Measurements from ENCODE around the gene HIGD1B. TPM values are rescaled to one million over a fixed set of nuclear protein-coding genes. Genes with fewer than 3 reads are reported as not detected.

The HIGD1B gene
- total RNA-seq, 2 experiments from 2014 or later: not detected

GRCh38 chr17:44880062-44880461 is 32.4 kb downstream of the HIGD1B start:
- H3K9me3 Mint-ChIP-seq (ENCODE audit: insufficient read depth): no peaks in the 10 kb centered on the region
- no peak overlapping the region for H3K4me3 Mint-ChIP-seq
- H3K27me3 Mint-ChIP-seq (ENCODE audit: low read depth): no peaks in the 10 kb centered on the region
- no peak overlapping the region for H3K27ac Mint-ChIP-seq
- H3K36me3 Mint-ChIP-seq (ENCODE audit: low read depth): peaks cover 57% of the 10 kb centered on the region
- DNase-seq (no peak), ATAC-seq (no peak)
- H3K4me1 Mint-ChIP-seq (ENCODE audit: low read depth): no peaks in the 10 kb centered on the region
- ChIA-PET CTCF (interaction anchor here (1.6 to 5.9 kb wide), 3 partner anchors 10 to 18 kb away, joined by 5 to 33 read pairs (median 14); no protein-coding TSS in a partner anchor), POLR2A (no interaction called here)

DNA sequence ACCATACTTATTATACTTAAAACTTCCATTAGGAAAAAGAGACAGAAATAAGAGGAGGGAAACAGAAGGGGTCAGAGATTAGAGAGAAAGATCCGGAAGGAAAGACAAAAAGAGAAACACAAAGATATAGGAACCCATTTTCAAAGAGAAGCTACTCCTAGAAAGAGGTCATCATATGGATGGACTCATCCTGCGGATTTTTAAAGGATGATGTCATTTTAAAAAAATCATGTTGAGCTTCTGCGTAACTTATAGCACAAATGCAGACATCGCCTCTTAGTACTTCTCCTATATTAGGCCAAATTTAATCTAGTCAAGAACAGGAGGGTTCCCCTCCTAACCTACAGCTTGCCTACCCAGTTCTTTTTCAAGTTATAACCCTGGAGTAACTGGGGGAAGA is 33.5 kb downstream of the HIGD1B start:
- Mint-ChIP-seq H3K36me3 (ENCODE audit: low read depth) (peaks cover 55% of the 10 kb centered on the region), H3K27me3 (ENCODE audit: low read depth) (no peaks in the 10 kb centered on the region), H3K4me3 (no peak overlapping the region), H3K27ac (no peak overlapping the region), H3K4me1 (ENCODE audit: low read depth) (no peaks in the 10 kb centered on the region), H3K9me3 (ENCODE audit: insufficient read depth) (no peaks in the 10 kb centered on the region)
- ChIA-PET CTCF (interaction anchor here (0.7 to 5.9 kb wide), 5 partner anchors 13 to 107 kb away, joined by 3 to 33 read pairs (median 3); no protein-coding TSS in a partner anchor), POLR2A (no interaction called here)
- ATAC-seq: no peak
- DNase-seq: no peak

- Mint-ChIP-seq H3K9me3 (ENCODE audit: insufficient read depth) (no peaks in the 10 kb centered on the region), H3K4me1 (ENCODE audit: low read depth) (no peaks in the 10 kb centered on the region), H3K27me3 (ENCODE audit: low read depth) (no peaks in the 10 kb centered on the region), H3K27ac (no peak overlapping the region), H3K4me3 (no peak overlapping the region), H3K36me3 (ENCODE audit: low read depth) (peaks cover 42% of the 10 kb centered on the region)
- DNase-seq (no peak), ATAC-seq (no peak)
- CTCF ChIA-PET: interaction anchor here (1.0 to 5.9 kb wide), 3 partner anchors 19 to 137 kb away, joined by 3 to 33 read pairs (median 3); no protein-coding TSS in a partner anchor
- POLR2A ChIA-PET: no interaction called here
These were observed 37.3 kb downstream of the HIGD1B start for GRCh38 chr17:44884941-44885340.

DNA sequence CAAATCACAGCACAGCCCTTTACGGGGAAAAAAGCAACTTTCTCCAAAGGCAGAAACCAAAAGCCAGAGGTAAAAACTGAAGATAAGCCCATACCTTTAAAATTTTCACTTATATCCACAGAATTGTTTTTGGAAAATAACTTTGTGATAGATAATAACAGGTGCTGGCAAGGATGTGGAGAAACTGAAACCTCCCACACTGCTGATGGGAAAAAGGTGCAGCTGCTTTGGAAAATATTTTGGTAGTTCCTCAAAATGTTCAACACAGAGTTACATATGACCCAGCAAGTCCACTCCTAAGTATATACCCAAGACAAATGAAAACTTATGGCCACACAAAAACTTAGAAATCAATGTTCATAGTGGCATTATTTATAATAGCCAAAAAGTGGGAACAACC is 39.3 kb downstream of the HIGD1B start:
- ChIA-PET POLR2A (no interaction called here), CTCF (interaction anchor here (2.8 kb wide), 1 partner anchor 9 kb away, joined by 12 read pairs; no protein-coding TSS in a partner anchor)
- no peaks in the 10 kb centered on the region for H3K9me3 Mint-ChIP-seq (ENCODE audit: insufficient read depth)
- H3K36me3 Mint-ChIP-seq (ENCODE audit: low read depth): peaks cover 42% of the 10 kb centered on the region
- no peaks in the 10 kb centered on the region for H3K27me3 Mint-ChIP-seq (ENCODE audit: low read depth)
- peaks cover 4% of the 10 kb centered on the region for H3K4me1 Mint-ChIP-seq (ENCODE audit: low read depth)
- DNase-seq (no peak), ATAC-seq (no peak)
- H3K4me3 Mint-ChIP-seq: no peak overlapping the region
- H3K27ac Mint-ChIP-seq: no peak overlapping the region

DNA sequence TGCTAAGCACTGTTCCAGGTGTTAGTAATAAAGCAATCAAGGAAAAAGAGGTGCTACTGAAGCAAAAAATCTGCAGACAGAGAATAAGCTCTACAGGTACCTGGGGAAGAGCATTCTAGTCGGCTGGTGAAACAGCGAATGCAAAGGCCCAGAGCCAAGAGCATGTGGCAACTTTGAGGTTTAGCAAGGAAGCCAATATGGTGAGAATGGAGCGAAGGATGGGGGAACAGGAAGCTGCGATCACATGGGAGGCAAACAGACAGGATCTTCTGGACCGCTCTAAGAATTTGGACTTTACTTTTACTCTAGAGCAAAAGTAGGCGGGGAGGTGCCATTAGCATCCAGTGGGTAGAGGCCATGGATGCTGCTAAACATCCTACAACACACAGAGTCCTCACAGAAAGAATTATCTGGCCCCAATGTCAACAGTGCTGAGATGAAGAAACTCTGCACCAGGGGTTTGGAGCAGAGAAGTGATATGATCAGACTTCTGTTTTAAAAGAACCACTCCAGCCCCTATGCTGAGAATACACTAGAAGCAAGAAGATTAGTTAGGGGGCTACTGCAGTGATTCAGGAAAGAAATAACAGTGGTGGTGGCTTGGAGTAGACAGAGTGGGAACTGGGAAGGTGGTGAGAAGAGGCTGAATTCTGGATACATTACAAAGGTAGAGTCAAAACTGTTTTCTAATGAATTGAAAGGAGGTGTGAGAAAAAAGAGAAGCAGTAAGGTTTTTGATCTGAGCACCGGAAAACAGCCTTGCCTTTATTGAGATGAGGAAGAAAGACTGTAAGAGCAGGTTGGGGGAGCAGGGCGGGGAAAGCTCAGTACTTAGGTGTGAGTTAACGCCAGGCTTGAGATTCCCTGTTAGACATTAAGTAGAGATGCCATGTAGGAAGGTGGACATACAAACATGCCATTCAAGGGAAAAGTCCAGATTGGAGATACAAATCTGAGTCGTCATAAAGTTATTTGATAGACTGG is 40.6 kb downstream of the HIGD1B start:
- Mint-ChIP-seq H3K36me3 (ENCODE audit: low read depth) (peaks cover 33% of the 10 kb centered on the region), H3K9me3 (ENCODE audit: insufficient read depth) (no peaks in the 10 kb centered on the region), H3K27me3 (ENCODE audit: low read depth) (no peaks in the 10 kb centered on the region), H3K4me3 (no peak overlapping the region), H3K27ac (no peak overlapping the region), H3K4me1 (ENCODE audit: low read depth) (peaks cover 4% of the 10 kb centered on the region)
- peak; percentile 52 for DNase-seq
- peak; percentile 80 for ATAC-seq
- ChIA-PET POLR2A (interaction anchor here (1.4 kb wide), 1 partner anchor 11 kb away, joined by 8 read pairs; the partner anchor contains the start of gene EFTUD2), CTCF (interaction anchor here (1.4 to 2.8 kb wide), 3 partner anchors 10 to 247 kb away, joined by 3 to 12 read pairs (median 3); partner anchors contain the start of gene ACBD4)

GRCh38 chr17:44889003-44889402 is 41.3 kb downstream of the HIGD1B start:
- Mint-ChIP-seq H3K4me3 (no peak overlapping the region), H3K9me3 (ENCODE audit: insufficient read depth) (no peaks in the 10 kb centered on the region), H3K4me1 (ENCODE audit: low read depth) (peaks cover 4% of the 10 kb centered on the region), H3K27me3 (ENCODE audit: low read depth) (no peaks in the 10 kb centered on the region), H3K27ac (no peak overlapping the region), H3K36me3 (ENCODE audit: low read depth) (peaks cover 30% of the 10 kb centered on the region)
- CTCF ChIA-PET: interaction anchor here (0.9 to 1.4 kb wide), 5 partner anchors 9 to 246 kb away, joined by 3 to 5 read pairs (median 3); partner anchors contain the start of gene ACBD4
- ATAC-seq: no peak
- POLR2A ChIA-PET: interaction anchor here (1.4 kb wide), 1 partner anchor 10 kb away, joined by 8 read pairs; the partner anchor contains the start of gene EFTUD2
- DNase-seq: no peak

GRCh38 chr17:44892250-44892649 is 44.6 kb downstream of the HIGD1B start:
- ChIA-PET CTCF (interaction anchor here (0.9 to 2.9 kb wide), 4 partner anchors 13 to 243 kb away, joined by 3 to 12 read pairs (median 3); partner anchors contain the start of gene ACBD4), POLR2A (no interaction called here)
- ATAC-seq (no peak), DNase-seq (no peak)
- Mint-ChIP-seq H3K27me3 (ENCODE audit: low read depth) (no peaks in the 10 kb centered on the region), H3K4me1 (ENCODE audit: low read depth) (peaks cover 14% of the 10 kb centered on the region), H3K4me3 (no peak overlapping the region), H3K36me3 (ENCODE audit: low read depth) (peaks cover 24% of the 10 kb centered on the region), H3K9me3 (ENCODE audit: insufficient read depth) (no peaks in the 10 kb centered on the region), H3K27ac (no peak overlapping the region)

- no peaks in the 10 kb centered on the region for H3K27me3 Mint-ChIP-seq (ENCODE audit: low read depth)
- no peak for DNase-seq
- H3K4me1 Mint-ChIP-seq (ENCODE audit: low read depth): peaks cover 23% of the 10 kb centered on the region
- ChIA-PET CTCF (interaction anchor here (0.8 to 2.9 kb wide), 7 partner anchors 14 to 241 kb away, joined by 3 to 12 read pairs (median 4); partner anchors contain the start of gene ACBD4), POLR2A (no interaction called here)
- ATAC-seq: no peak
- H3K9me3 Mint-ChIP-seq (ENCODE audit: insufficient read depth): no peaks in the 10 kb centered on the region
- H3K36me3 Mint-ChIP-seq (ENCODE audit: low read depth): peaks cover 30% of the 10 kb centered on the region
- H3K27ac Mint-ChIP-seq: no peak overlapping the region
- H3K4me3 Mint-ChIP-seq: no peak overlapping the region
These were observed 47.0 kb downstream of the HIGD1B start for GRCh38 chr17:44894642-44895041.

DNA sequence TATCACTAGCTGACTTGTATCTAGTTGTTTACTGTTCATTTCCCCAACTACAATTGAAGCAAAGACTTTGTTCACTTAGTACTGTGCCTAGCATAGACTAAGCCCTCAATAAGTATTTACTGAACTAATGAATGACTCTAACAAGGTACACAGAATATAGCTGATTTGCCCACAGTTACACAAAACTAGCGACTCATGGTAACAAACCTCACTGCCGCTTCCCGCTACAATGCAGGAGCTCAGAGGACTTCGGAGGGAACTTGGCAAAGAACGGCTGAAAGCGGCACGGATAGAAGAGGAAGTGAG is 51.0 kb downstream of the HIGD1B start:
- ATAC-seq (peak; percentile 2), DNase-seq (no peak)
- peaks cover 4% of the 10 kb centered on the region for H3K27me3 Mint-ChIP-seq (ENCODE audit: low read depth)
- peaks cover 19% of the 10 kb centered on the region for H3K36me3 Mint-ChIP-seq (ENCODE audit: low read depth)
- peaks cover 26% of the 10 kb centered on the region for H3K4me1 Mint-ChIP-seq (ENCODE audit: low read depth)
- POLR2A ChIA-PET: interaction anchor here (0.5 to 2.5 kb wide), 14 partner anchors 10 to 250 kb away, joined by 3 to 11 read pairs (median 4); partner anchors contain the start of genes CCDC43, HEXIM1 and NMT1
- H3K9me3 Mint-ChIP-seq (ENCODE audit: insufficient read depth): no peaks in the 10 kb centered on the region
- CTCF ChIA-PET: interaction anchor here (0.6 to 4.2 kb wide), 10 partner anchors 9 to 236 kb away, joined by 3 to 26 read pairs (median 4); partner anchors contain the start of gene ACBD4
- peak overlapping the region; percentile 92 for H3K4me3 Mint-ChIP-seq
- H3K27ac Mint-ChIP-seq: peak overlapping the region; percentile 100

- ATAC-seq (peak; percentile 93), DNase-seq (peak; percentile 93)
- ChIA-PET POLR2A (interaction anchor here (0.5 to 2.5 kb wide), 14 partner anchors 11 to 249 kb away, joined by 3 to 11 read pairs (median 4); partner anchors contain the start of genes CCDC43, HEXIM1 and NMT1), CTCF (interaction anchor here (1.0 to 4.2 kb wide), 10 partner anchors 10 to 235 kb away, joined by 3 to 26 read pairs (median 4); partner anchors contain the start of gene ACBD4)
- Mint-ChIP-seq H3K4me3 (peak within 1 kb of the TSS; percentile 92), H3K36me3 (ENCODE audit: low read depth) (peaks cover 19% of the 10 kb centered on the region), H3K4me1 (ENCODE audit: low read depth) (peaks cover 26% of the 10 kb centered on the region), H3K27me3 (ENCODE audit: low read depth) (peaks cover 4% of the 10 kb centered on the region), H3K9me3 (ENCODE audit: insufficient read depth) (no peaks in the 10 kb centered on the region), H3K27ac (peak within 1 kb of the TSS; percentile 100)
These were observed 51.5 kb downstream of the HIGD1B start, which contains the start of gene EFTUD2 for GRCh38 chr17:44899074-44899782. Gene EFTUD2 (minus strand): TSS chr17:44899445. CDS start chr17:44894521, 4,924 bp downstream.
